ENCODE measurements around the gene B3GNT5. TPM values are rescaled to one million over a fixed set of nuclear protein-coding genes. Genes with fewer than 3 reads are reported as not detected.

The B3GNT5 gene
- total RNA-seq, 2 experiments from 2014 or later = 0.60 to 0.73 TPM

DNA sequence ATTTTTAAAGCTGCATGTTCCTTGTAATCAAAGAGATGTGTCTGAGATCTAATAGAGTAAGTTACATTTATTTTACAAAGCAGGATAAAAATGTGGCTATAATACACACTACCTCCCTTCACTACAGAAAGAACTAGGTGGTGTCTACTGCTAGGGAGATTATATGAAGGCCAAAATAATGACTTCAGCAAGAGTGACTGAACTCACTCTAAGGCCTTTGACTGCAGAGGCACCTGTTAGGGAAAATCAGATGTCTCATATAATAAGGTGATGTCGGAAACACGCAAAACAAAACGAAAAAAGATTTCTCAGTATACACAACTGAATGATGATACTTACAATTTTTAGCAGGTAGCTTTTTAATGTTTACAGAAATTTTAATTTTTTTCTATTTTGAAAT lies 19.1 kb downstream of the B3GNT5 start:
- Mint-ChIP-seq H3K4me3 (no peak overlapping the region), H3K27me3 (no peaks in the 10 kb centered on the region), H3K36me3 (ENCODE audit: low read depth) (no peaks in the 10 kb centered on the region), H3K27ac (no peak overlapping the region), H3K4me1 (ENCODE audit: low read depth) (peaks cover 4% of the 10 kb centered on the region), H3K9me3 (no peaks in the 10 kb centered on the region)
- Histone ChIP-seq H3K27ac (ENCODE audit: low read depth in 1 of 2, low read length in 2 of 2) (no peak overlapping the region), H3K4me3 (ENCODE audit: low read length) (no peak overlapping the region), H3K36me3 (ENCODE audit: insufficient read depth, low read length) (no peaks in the 10 kb centered on the region), H3K27me3 (ENCODE audit: control insufficient read depth in 1 of 2, insufficient read depth in 2 of 2, low read length in 2 of 2) (no peaks in the 10 kb centered on the region), H3K9me3 (ENCODE audit: control insufficient read depth in 1 of 2, insufficient read depth in 1 of 2, low read length in 2 of 2) (no peaks in the 10 kb centered on the region), H3K4me1 (ENCODE audit: insufficient read depth, low read length) (no peaks in the 10 kb centered on the region)
- no peak for DNase-seq
- ChIA-PET POLR2A (no interaction called here), CTCF (no interaction called here)
- intact Hi-C loops (cut with DNase I, micrococcal nuclease) = no loop called here
- TF ChIP-seq, protein P1, sequence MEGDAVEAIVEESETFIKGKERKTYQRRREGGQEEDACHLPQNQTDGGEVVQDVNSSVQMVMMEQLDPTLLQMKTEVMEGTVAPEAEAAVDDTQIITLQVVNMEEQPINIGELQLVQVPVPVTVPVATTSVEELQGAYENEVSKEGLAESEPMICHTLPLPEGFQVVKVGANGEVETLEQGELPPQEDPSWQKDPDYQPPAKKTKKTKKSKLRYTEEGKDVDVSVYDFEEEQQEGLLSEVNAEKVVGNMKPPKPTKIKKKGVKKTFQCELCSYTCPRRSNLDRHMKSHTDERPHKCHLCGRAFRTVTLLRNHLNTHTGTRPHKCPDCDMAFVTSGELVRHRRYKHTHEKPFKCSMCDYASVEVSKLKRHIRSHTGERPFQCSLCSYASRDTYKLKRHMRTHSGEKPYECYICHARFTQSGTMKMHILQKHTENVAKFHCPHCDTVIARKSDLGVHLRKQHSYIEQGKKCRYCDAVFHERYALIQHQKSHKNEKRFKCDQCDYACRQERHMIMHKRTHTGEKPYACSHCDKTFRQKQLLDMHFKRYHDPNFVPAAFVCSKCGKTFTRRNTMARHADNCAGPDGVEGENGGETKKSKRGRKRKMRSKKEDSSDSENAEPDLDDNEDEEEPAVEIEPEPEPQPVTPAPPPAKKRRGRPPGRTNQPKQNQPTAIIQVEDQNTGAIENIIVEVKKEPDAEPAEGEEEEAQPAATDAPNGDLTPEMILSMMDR (IDR thresholded peaks at IDR 0.05) = no peak
- no peak for ATAC-seq (ENCODE audit: poor library complexity)

DNA sequence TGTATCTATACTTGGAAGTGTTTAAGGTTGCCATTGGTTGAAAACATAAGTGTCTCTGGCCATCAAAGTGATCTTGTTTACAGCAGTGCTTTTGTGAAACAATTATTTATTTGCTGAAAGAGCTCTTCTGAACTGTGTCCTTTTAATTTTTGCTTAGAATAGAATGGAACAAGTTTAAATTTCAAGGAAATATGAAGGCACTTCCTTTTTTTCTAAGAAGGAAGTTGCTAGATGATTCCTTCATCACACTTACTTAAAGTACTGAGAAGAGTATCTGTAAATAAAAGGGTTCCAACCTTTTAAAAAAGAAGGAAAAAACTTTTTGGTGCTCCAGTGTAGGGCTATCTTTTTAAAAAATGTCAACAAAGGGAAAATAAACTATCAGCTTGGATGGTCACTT lies 19.7 kb downstream of the B3GNT5 start:
- POLR2A ChIA-PET = no interaction called here
- no peaks in the 10 kb centered on the region for H3K36me3 Mint-ChIP-seq (ENCODE audit: low read depth)
- no peak for ATAC-seq (ENCODE audit: poor library complexity)
- H3K27me3 Mint-ChIP-seq = no peaks in the 10 kb centered on the region
- intact Hi-C loops (cut with DNase I, micrococcal nuclease) = no loop called here
- no peak overlapping the region for H3K4me3 Mint-ChIP-seq
- H3K9me3 Mint-ChIP-seq = no peaks in the 10 kb centered on the region
- Histone ChIP-seq H3K9me3 (ENCODE audit: control insufficient read depth in 1 of 2, insufficient read depth in 1 of 2, low read length in 2 of 2) (no peaks in the 10 kb centered on the region), H3K27ac (ENCODE audit: low read depth in 1 of 2, low read length in 2 of 2) (no peak overlapping the region), H3K36me3 (ENCODE audit: insufficient read depth, low read length) (no peaks in the 10 kb centered on the region), H3K4me3 (ENCODE audit: low read length) (no peak overlapping the region), H3K27me3 (ENCODE audit: control insufficient read depth in 1 of 2, insufficient read depth in 2 of 2, low read length in 2 of 2) (no peaks in the 10 kb centered on the region), H3K4me1 (ENCODE audit: insufficient read depth, low read length) (no peaks in the 10 kb centered on the region)
- DNase-seq = no peak
- H3K27ac Mint-ChIP-seq = no peak overlapping the region
- TF ChIP-seq, protein P1 (IDR thresholded peaks at IDR 0.05) = no peak
- CTCF ChIA-PET = no interaction called here
- H3K4me1 Mint-ChIP-seq (ENCODE audit: low read depth) = peaks cover 4% of the 10 kb centered on the region

DNA sequence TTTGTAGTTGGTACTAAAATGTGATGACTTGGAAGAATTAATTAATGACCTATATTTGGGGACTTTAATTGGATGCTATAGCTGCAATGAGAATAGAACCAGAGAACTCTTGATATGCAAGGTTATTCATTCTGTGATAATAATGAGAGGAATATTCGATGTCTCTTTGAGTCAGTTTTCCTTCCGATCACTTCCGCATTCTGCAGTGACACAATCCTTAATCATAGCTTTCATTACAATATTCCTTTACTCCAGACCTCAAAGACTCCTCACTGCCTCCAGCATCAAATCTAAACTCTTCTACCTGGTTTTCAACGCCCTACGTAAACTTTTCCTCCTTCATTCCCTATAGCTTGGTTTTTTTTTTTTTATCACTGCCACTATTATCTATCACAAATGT lies 21.6 kb downstream of the B3GNT5 start:
- TF ChIP-seq, protein P1 (IDR thresholded peaks at IDR 0.05) = no peak
- no peaks in the 10 kb centered on the region for H3K27me3 Mint-ChIP-seq
- H3K4me3 ChIP-seq (ENCODE audit: low read length) = no peak overlapping the region
- no peak for ATAC-seq (ENCODE audit: poor library complexity)
- intact Hi-C loops (cut with DNase I, micrococcal nuclease) = no loop called here
- no peak for DNase-seq
- H3K27me3 ChIP-seq (ENCODE audit: control insufficient read depth in 1 of 2, insufficient read depth in 2 of 2, low read length in 2 of 2) = no peaks in the 10 kb centered on the region
- POLR2A ChIA-PET = no interaction called here
- H3K9me3 Mint-ChIP-seq = no peaks in the 10 kb centered on the region
- H3K36me3 ChIP-seq (ENCODE audit: insufficient read depth, low read length) = no peaks in the 10 kb centered on the region
- no peak overlapping the region for H3K27ac Mint-ChIP-seq
- H3K9me3 ChIP-seq (ENCODE audit: control insufficient read depth in 1 of 2, insufficient read depth in 1 of 2, low read length in 2 of 2) = no peaks in the 10 kb centered on the region
- CTCF ChIA-PET = no interaction called here
- H3K4me1 Mint-ChIP-seq (ENCODE audit: low read depth) = peaks cover 4% of the 10 kb centered on the region
- H3K4me1 ChIP-seq (ENCODE audit: insufficient read depth, low read length) = no peaks in the 10 kb centered on the region
- H3K4me3 Mint-ChIP-seq = no peak overlapping the region
- H3K36me3 Mint-ChIP-seq (ENCODE audit: low read depth) = no peaks in the 10 kb centered on the region
- no peak overlapping the region for H3K27ac ChIP-seq (ENCODE audit: low read depth in 1 of 2, low read length in 2 of 2)
